ENCODE results near the gene GALNT18. TPM values are rescaled to one million over a fixed set of nuclear protein-coding genes. Genes with fewer than 3 reads are reported as not detected.

Gene GALNT18
- total RNA-seq, 1 donor from 2014 or later: 5.5 TPM

GRCh38 chr11:11505190-11505589, 116.6 kb downstream of the GALNT18 start:
- intact Hi-C loops (cut with micrococcal nuclease): no loop called here
- Mint-ChIP-seq H3K36me3 (ENCODE audit: low read depth) (no peaks in the 10 kb centered on the region), H3K9me3 (no peaks in the 10 kb centered on the region), H3K27ac (no peak overlapping the region), H3K27me3 (ENCODE audit: low read depth) (peaks cover 8% of the 10 kb centered on the region), H3K4me1 (ENCODE audit: low read depth) (no peaks in the 10 kb centered on the region), H3K4me3 (ENCODE audit: low read depth) (no peak overlapping the region)
- no peak for DNase-seq (ENCODE audit: low spot score)

- Mint-ChIP-seq H3K27ac (no peak overlapping the region), H3K9me3 (no peaks in the 10 kb centered on the region), H3K36me3 (ENCODE audit: low read depth) (no peaks in the 10 kb centered on the region), H3K4me1 (ENCODE audit: low read depth) (no peaks in the 10 kb centered on the region), H3K27me3 (ENCODE audit: low read depth) (peaks cover 8% of the 10 kb centered on the region), H3K4me3 (ENCODE audit: low read depth) (no peak overlapping the region)
- DNase-seq (ENCODE audit: low spot score): no peak
- intact Hi-C loops (cut with micrococcal nuclease): no loop called here
Observed at GRCh38 chr11:11504071-11504470, 117.7 kb downstream of the GALNT18 start.

- peaks cover 3% of the 10 kb centered on the region for H3K27me3 Mint-ChIP-seq (ENCODE audit: low read depth)
- H3K4me3 Mint-ChIP-seq (ENCODE audit: low read depth): no peak overlapping the region
- H3K27ac Mint-ChIP-seq: no peak overlapping the region
- DNase-seq (ENCODE audit: low spot score): no peak
- H3K4me1 Mint-ChIP-seq (ENCODE audit: low read depth): no peaks in the 10 kb centered on the region
- intact Hi-C loops (cut with micrococcal nuclease): no loop called here
- H3K36me3 Mint-ChIP-seq (ENCODE audit: low read depth): no peaks in the 10 kb centered on the region
- no peaks in the 10 kb centered on the region for H3K9me3 Mint-ChIP-seq
Observed at GRCh38 chr11:11502263-11502861, 119.4 kb downstream of the GALNT18 start.

- no peaks in the 10 kb centered on the region for H3K9me3 Mint-ChIP-seq
- H3K36me3 Mint-ChIP-seq (ENCODE audit: low read depth): no peaks in the 10 kb centered on the region
- intact Hi-C loops (cut with micrococcal nuclease): no loop called here
- peaks cover 3% of the 10 kb centered on the region for H3K27me3 Mint-ChIP-seq (ENCODE audit: low read depth)
- no peaks in the 10 kb centered on the region for H3K4me1 Mint-ChIP-seq (ENCODE audit: low read depth)
- DNase-seq (ENCODE audit: low spot score): no peak
- H3K4me3 Mint-ChIP-seq (ENCODE audit: low read depth): no peak overlapping the region
- no peak overlapping the region for H3K27ac Mint-ChIP-seq
Observed at GRCh38 chr11:11501546-11502262, 120.1 kb downstream of the GALNT18 start.

GRCh38 chr11:11500744-11501487, 120.9 kb downstream of the GALNT18 start:
- Mint-ChIP-seq H3K4me1 (ENCODE audit: low read depth) (no peaks in the 10 kb centered on the region), H3K27me3 (ENCODE audit: low read depth) (peaks cover 3% of the 10 kb centered on the region), H3K4me3 (ENCODE audit: low read depth) (no peak overlapping the region), H3K9me3 (no peaks in the 10 kb centered on the region), H3K27ac (no peak overlapping the region), H3K36me3 (ENCODE audit: low read depth) (no peaks in the 10 kb centered on the region)
- intact Hi-C loops (cut with micrococcal nuclease): no loop called here
- no peak for DNase-seq (ENCODE audit: low spot score)

GRCh38 chr11:11499300-11499699, 122.5 kb downstream of the GALNT18 start:
- Mint-ChIP-seq H3K9me3 (no peaks in the 10 kb centered on the region), H3K27me3 (ENCODE audit: low read depth) (peaks cover 4% of the 10 kb centered on the region)

GRCh38 chr11:11498195-11498594, 123.6 kb downstream of the GALNT18 start:
- H3K27me3 Mint-ChIP-seq (ENCODE audit: low read depth): peaks cover 4% of the 10 kb centered on the region
- no peak overlapping the region for H3K27ac Mint-ChIP-seq
- no peak for DNase-seq (ENCODE audit: low spot score)
- no peaks in the 10 kb centered on the region for H3K36me3 Mint-ChIP-seq (ENCODE audit: low read depth)
- intact Hi-C loops (cut with micrococcal nuclease): no loop called here
- H3K4me1 Mint-ChIP-seq (ENCODE audit: low read depth): no peaks in the 10 kb centered on the region
- H3K9me3 Mint-ChIP-seq: no peaks in the 10 kb centered on the region
- no peak overlapping the region for H3K4me3 Mint-ChIP-seq (ENCODE audit: low read depth)

More at GRCh38 chr11:11499300-11499699, 122.5 kb downstream of the GALNT18 start:
- no peak for DNase-seq (ENCODE audit: low spot score)
- Mint-ChIP-seq H3K4me1 (ENCODE audit: low read depth) (no peaks in the 10 kb centered on the region), H3K36me3 (ENCODE audit: low read depth) (no peaks in the 10 kb centered on the region), H3K27ac (no peak overlapping the region), H3K4me3 (ENCODE audit: low read depth) (no peak overlapping the region)
- intact Hi-C loops (cut with micrococcal nuclease): no loop called here

GRCh38 chr11:11496879-11497278, 124.9 kb downstream of the GALNT18 start:
- peaks cover 4% of the 10 kb centered on the region for H3K27me3 Mint-ChIP-seq (ENCODE audit: low read depth)

GRCh38 chr11:11494348-11494747, 127.5 kb downstream of the GALNT18 start:
- Mint-ChIP-seq H3K36me3 (ENCODE audit: low read depth) (no peaks in the 10 kb centered on the region), H3K27ac (no peak overlapping the region), H3K4me3 (ENCODE audit: low read depth) (no peak overlapping the region), H3K4me1 (ENCODE audit: low read depth) (peaks cover 2% of the 10 kb centered on the region), H3K9me3 (no peaks in the 10 kb centered on the region), H3K27me3 (ENCODE audit: low read depth) (peaks cover 4% of the 10 kb centered on the region)
- intact Hi-C loops (cut with micrococcal nuclease): no loop called here
- no peak for DNase-seq (ENCODE audit: low spot score)

More at GRCh38 chr11:11496879-11497278, 124.9 kb downstream of the GALNT18 start:
- Mint-ChIP-seq H3K4me1 (ENCODE audit: low read depth) (peaks cover 2% of the 10 kb centered on the region), H3K4me3 (ENCODE audit: low read depth) (no peak overlapping the region), H3K36me3 (ENCODE audit: low read depth) (no peaks in the 10 kb centered on the region), H3K27ac (no peak overlapping the region), H3K9me3 (no peaks in the 10 kb centered on the region)
- intact Hi-C loops (cut with micrococcal nuclease): no loop called here
- DNase-seq (ENCODE audit: low spot score): no peak

GRCh38 chr11:11493698-11494097, 128.1 kb downstream of the GALNT18 start:
- Mint-ChIP-seq H3K4me3 (ENCODE audit: low read depth) (no peak overlapping the region), H3K9me3 (no peaks in the 10 kb centered on the region), H3K36me3 (ENCODE audit: low read depth) (no peaks in the 10 kb centered on the region), H3K4me1 (ENCODE audit: low read depth) (peaks cover 2% of the 10 kb centered on the region), H3K27ac (no peak overlapping the region), H3K27me3 (ENCODE audit: low read depth) (peaks cover 4% of the 10 kb centered on the region)
- intact Hi-C loops (cut with micrococcal nuclease): no loop called here
- DNase-seq (ENCODE audit: low spot score): no peak

- intact Hi-C loops (cut with micrococcal nuclease): no loop called here
- no peaks in the 10 kb centered on the region for H3K9me3 Mint-ChIP-seq
- no peak overlapping the region for H3K27ac Mint-ChIP-seq
- DNase-seq (ENCODE audit: low spot score): no peak
- no peak overlapping the region for H3K4me3 Mint-ChIP-seq (ENCODE audit: low read depth)
- H3K36me3 Mint-ChIP-seq (ENCODE audit: low read depth): no peaks in the 10 kb centered on the region
- peaks cover 2% of the 10 kb centered on the region for H3K4me1 Mint-ChIP-seq (ENCODE audit: low read depth)
- H3K27me3 Mint-ChIP-seq (ENCODE audit: low read depth): peaks cover 4% of the 10 kb centered on the region
Observed at GRCh38 chr11:11491589-11491988, 130.2 kb downstream of the GALNT18 start.

- no peaks in the 10 kb centered on the region for H3K36me3 Mint-ChIP-seq (ENCODE audit: low read depth)
- H3K4me3 Mint-ChIP-seq (ENCODE audit: low read depth): no peak overlapping the region
- intact Hi-C loops (cut with micrococcal nuclease): no loop called here
- peaks cover 4% of the 10 kb centered on the region for H3K27me3 Mint-ChIP-seq (ENCODE audit: low read depth)
- DNase-seq (ENCODE audit: low spot score): no peak
- peaks cover 2% of the 10 kb centered on the region for H3K4me1 Mint-ChIP-seq (ENCODE audit: low read depth)
- H3K27ac Mint-ChIP-seq: no peak overlapping the region
- no peaks in the 10 kb centered on the region for H3K9me3 Mint-ChIP-seq
Observed at GRCh38 chr11:11491014-11491413, 130.8 kb downstream of the GALNT18 start.

GRCh38 chr11:11486423-11486822, 135.4 kb downstream of the GALNT18 start:
- Mint-ChIP-seq H3K27me3 (ENCODE audit: low read depth) (no peaks in the 10 kb centered on the region), H3K36me3 (ENCODE audit: low read depth) (no peaks in the 10 kb centered on the region), H3K4me3 (ENCODE audit: low read depth) (no peak overlapping the region), H3K9me3 (no peaks in the 10 kb centered on the region), H3K4me1 (ENCODE audit: low read depth) (no peaks in the 10 kb centered on the region), H3K27ac (no peak overlapping the region)
- intact Hi-C loops (cut with micrococcal nuclease): no loop called here
- DNase-seq (ENCODE audit: low spot score): no peak
